Loucy (cell line): ENCODE data around the gene AGR3.

Experiments
- H2AFZ ChIP-seq: fragments of 200-600 bp; sonication (generic); 2 replicates; pipeline ENCODE4 v1.6.0; 2016; ENCODE audit warnings: antibody characterized with exemption, mild to moderate bottlenecking, low read length, moderate library complexity
- H3F3A ChIP-seq: fragments of 200-600 bp; 2 replicates; pipeline ENCODE4 v1.6.0; 2016; ENCODE audit warnings: antibody characterized with exemption, low read depth, mild to moderate bottlenecking
- H3K27me3 ChIP-seq: fragments of 200-600 bp; sonication (generic); 2 replicates; pipeline ENCODE4 v1.6.1; 2014; ENCODE audit warnings: low read length, mild to moderate bottlenecking; ENCODE audit not compliant: insufficient read depth, poor library complexity, severe bottlenecking
- H3K36me3 ChIP-seq: fragments of 200-600 bp; sonication (generic); 2 replicates; pipeline ENCODE4 v1.6.1; 2016; ENCODE audit warnings: low read length; ENCODE audit not compliant: insufficient read depth
- H3K4me1 ChIP-seq: fragments of 200-600 bp; sonication (generic); 2 replicates; pipeline ENCODE4 v1.5.1; 2014; ENCODE audit warnings: low read length, mild to moderate bottlenecking; ENCODE audit not compliant: insufficient read depth, poor library complexity, severe bottlenecking
- H3K4me2 ChIP-seq: fragments of 200-600 bp; sonication (generic); 2 replicates; pipeline ENCODE4 v1.6.0; 2014; ENCODE audit warnings: antibody characterized with exemption, low read length, low read depth, mild to moderate bottlenecking; ENCODE audit not compliant: poor library complexity, severe bottlenecking
- H3K4me3 ChIP-seq: fragments of 200-600 bp; sonication (generic); 2 replicates; pipeline ENCODE4 v1.5.1; 2014; ENCODE audit warnings: low read length, mild to moderate bottlenecking, mixed read lengths; ENCODE audit not compliant: poor library complexity, severe bottlenecking
- H3K79me2 ChIP-seq: fragments of 200-600 bp; sonication (generic); 2 replicates; pipeline ENCODE4 v1.6.1; 2014; ENCODE audit warnings: low read length; ENCODE audit not compliant: insufficient read depth
- H3K9ac ChIP-seq: fragments of 200-600 bp; sonication (generic); 2 replicates; pipeline ENCODE4 v1.6.0; 2014; ENCODE audit warnings: mild to moderate bottlenecking, low read depth, low read length, moderate library complexity; ENCODE audit not compliant: poor library complexity, severe bottlenecking
- H3K9me2 ChIP-seq: fragments of 200-600 bp; sonication (generic); replicated peaks from 2 replicates; pipeline ENCODE4 v1.6.1; 2016; ENCODE audit warnings: low read depth, low read length, mixed read lengths
- H3K9me3 ChIP-seq: fragments of 200-600 bp; sonication (generic); 2 replicates; pipeline ENCODE4 v1.6.1; 2014; ENCODE audit warnings: mild to moderate bottlenecking, antibody characterized with exemption, low read length, low read depth; ENCODE audit not compliant: insufficient read depth
- H4K20me1 ChIP-seq: fragments of 200-600 bp; sonication (generic); 2 replicates; pipeline ENCODE4 v1.6.0; 2014; ENCODE audit warnings: antibody characterized with exemption, low read length, mild to moderate bottlenecking; ENCODE audit not compliant: insufficient read depth, poor library complexity, severe bottlenecking
- CTCF ChIP-seq: fragments of 200-600 bp; sonication (generic); conservative IDR thresholded peaks from 2 replicates; pipeline ENCODE4 v1.5.1; 2014; ENCODE audit warnings: mild to moderate bottlenecking, antibody characterized with exemption, low read length
- EZH2phosphoT487 ChIP-seq: fragments of 200-600 bp; IDR thresholded peaks from 2 replicates; pipeline ENCODE4 v1.6.1; 2018; ENCODE audit warnings: antibody characterized with exemption, mild to moderate bottlenecking, moderate library complexity, borderline replicate concordance

AGR3 gene

GRCh38 chr7:16810112-16810511 lies 71.7 kb downstream of the AGR3 start:
- Histone ChIP-seq H3K79me2 (no peaks in the 10 kb centered on the region), H3K9ac (no peak overlapping the region), H3K9me2 (no peaks in the 10 kb centered on the region), H3K9me3 (no peaks in the 10 kb centered on the region), H3K4me2 (no peak overlapping the region), H3K4me3 (no peak overlapping the region), H4K20me1 (no peaks in the 10 kb centered on the region), H3K4me1 (peaks cover 7% of the 10 kb centered on the region), H3F3A (no peaks in the 10 kb centered on the region), H3K27me3 (no peaks in the 10 kb centered on the region), H3K36me3 (no peaks in the 10 kb centered on the region), H2AFZ (no peak overlapping the region)
- no peak for TF ChIP-seq CTCF
- TF ChIP-seq EZH2phosphoT487, result no peak
